ENCODE measurements around the gene TSSK6.
A peak's percentile ranks its signal among the peaks of the same experiment; 100 is the strongest.

Gene TSSK6

GRCh38 chr19:19523177-19523576 lies 7.8 kb upstream of the TSSK6 start:
- in situ Hi-C loops (cut with MboI; ENCODE audit: low sequenced_read_pairs, unreplicated experiment), result no loop called here
- no peak for DNase-seq (ENCODE audit: low spot score)
- no peak for TF ChIP-seq CTCF (IDR thresholded peaks at IDR 0.05; ENCODE audit: borderline replicate concordance, control extremely low read depth, extremely low read depth, insufficient read depth, missing control alignments)

GRCh38 chr19:19520989-19521388 lies 5.6 kb upstream of the TSSK6 start:
- DNase-seq (ENCODE audit: low spot score), result no peak
- in situ Hi-C loops (cut with MboI; ENCODE audit: low sequenced_read_pairs, unreplicated experiment), result no loop called here
- no peak for TF ChIP-seq CTCF (IDR thresholded peaks at IDR 0.05; ENCODE audit: borderline replicate concordance, control extremely low read depth, extremely low read depth, insufficient read depth, missing control alignments)

GRCh38 chr19:19517235-19517619 lies 1.9 kb upstream of the TSSK6 start:
- TF ChIP-seq CTCF (IDR thresholded peaks at IDR 0.05; ENCODE audit: borderline replicate concordance, control extremely low read depth, extremely low read depth, insufficient read depth, missing control alignments), result no peak
- DNase-seq (ENCODE audit: low spot score), result no peak
- in situ Hi-C loops (cut with MboI; ENCODE audit: low sequenced_read_pairs, unreplicated experiment), result no loop called here

GRCh38 chr19:19515642-19516519 lies 533 bp upstream of the TSSK6 start, which contains the start of gene NDUFA13:
Gene NDUFA13, plus strand, starts transcription at chr19:19516225. Its CDS starts 14 bp downstream, at chr19:19516239.
- peak; percentile 96 for DNase-seq (ENCODE audit: low spot score)
- no peak for TF ChIP-seq CTCF (IDR thresholded peaks at IDR 0.05; ENCODE audit: borderline replicate concordance, control extremely low read depth, extremely low read depth, insufficient read depth, missing control alignments)
- in situ Hi-C loops (cut with MboI; ENCODE audit: low sequenced_read_pairs, unreplicated experiment), result no loop called here

- DNase-seq (ENCODE audit: low spot score), result no peak
- TF ChIP-seq CTCF (IDR thresholded peaks at IDR 0.05; ENCODE audit: borderline replicate concordance, control extremely low read depth, extremely low read depth, insufficient read depth, missing control alignments), result no peak
- in situ Hi-C loops (cut with MboI; ENCODE audit: low sequenced_read_pairs, unreplicated experiment), result no loop called here
Measured at GRCh38 chr19:19514215-19514657, 1.1 kb downstream of the TSSK6 start.

- in situ Hi-C loops (cut with MboI; ENCODE audit: low sequenced_read_pairs, unreplicated experiment), result no loop called here
- DNase-seq (ENCODE audit: low spot score), result no peak
- TF ChIP-seq CTCF (IDR thresholded peaks at IDR 0.05; ENCODE audit: borderline replicate concordance, control extremely low read depth, extremely low read depth, insufficient read depth, missing control alignments), result no peak
Measured at GRCh38 chr19:19513682-19514081, 1.7 kb downstream of the TSSK6 start.
